NCI-H1092 (cell line): ENCODE results near the gene CEP76.

Experiments used
- DNase-seq: peaks from one replicate; lab custom pipeline; 2025; lab: John Stamatoyannopoulos, UW

Gene CEP76

DNA sequence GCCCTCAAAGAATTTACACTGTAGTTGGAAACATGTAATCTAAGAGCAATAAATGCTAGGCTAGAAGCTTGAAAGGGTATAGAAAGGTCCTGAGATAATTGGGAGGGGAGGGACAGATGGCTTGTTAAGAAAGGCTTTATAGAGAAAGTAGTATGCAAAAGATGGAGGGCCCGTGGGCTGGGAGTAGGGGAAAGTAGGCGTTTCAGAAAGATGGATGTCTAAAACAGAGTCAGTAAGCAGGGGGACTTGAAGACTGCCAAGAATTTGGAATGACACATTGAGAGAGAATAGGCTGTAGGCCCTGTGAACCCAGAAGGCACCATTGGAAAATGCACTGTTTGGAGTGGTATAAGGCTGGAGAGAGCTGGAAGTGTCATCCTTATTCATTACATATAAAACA lies 1.1 kb upstream of the CEP76 start:
- DNase-seq, result no peak

GRCh38 chr18:12703096-12703567 lies 609 bp upstream of the CEP76 start:
- no peak for DNase-seq

GRCh38 chr18:12701161-12701560 lies 1.4 kb downstream of the CEP76 start:
- DNase-seq, result no peak

- no peak for DNase-seq
Measured at GRCh38 chr18:12699747-12700146, 2.8 kb downstream of the CEP76 start.

- DNase-seq, result no peak
Measured at GRCh38 chr18:12694032-12694431, 8.5 kb downstream of the CEP76 start.

DNA sequence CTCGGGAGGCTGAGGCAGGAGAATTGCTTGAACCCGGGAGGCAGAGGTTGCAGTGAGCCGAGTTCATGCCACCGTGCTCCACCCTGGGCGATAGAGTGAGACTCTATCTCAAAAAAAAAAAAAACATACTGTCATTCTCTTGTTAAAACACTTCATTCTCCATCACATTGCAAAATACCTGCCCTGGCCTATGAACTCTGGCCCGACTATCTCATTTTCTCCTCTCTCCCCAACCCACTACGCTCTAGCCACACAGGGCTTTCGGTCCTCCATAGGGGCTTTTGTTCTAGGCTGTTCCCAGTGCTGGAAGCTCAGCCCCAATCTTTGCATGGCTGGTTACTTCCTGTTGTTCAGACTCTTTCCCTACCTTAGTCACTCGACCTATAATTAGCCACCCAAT lies 10.3 kb downstream of the CEP76 start:
- no peak for DNase-seq

GRCh38 chr18:12689256-12689850 lies 13.2 kb downstream of the CEP76 start:
- DNase-seq, result no peak

GRCh38 chr18:12686100-12686499 lies 16.4 kb downstream of the CEP76 start:
- no peak for DNase-seq

GRCh38 chr18:12679183-12679786 lies 23.2 kb downstream of the CEP76 start:
- no peak for DNase-seq

GRCh38 chr18:12668041-12668440 lies 34.5 kb downstream of the CEP76 start:
- no peak for DNase-seq

- no peak for DNase-seq
Measured at GRCh38 chr18:12659904-12660605, 42.5 kb downstream of the CEP76 start.

DNA sequence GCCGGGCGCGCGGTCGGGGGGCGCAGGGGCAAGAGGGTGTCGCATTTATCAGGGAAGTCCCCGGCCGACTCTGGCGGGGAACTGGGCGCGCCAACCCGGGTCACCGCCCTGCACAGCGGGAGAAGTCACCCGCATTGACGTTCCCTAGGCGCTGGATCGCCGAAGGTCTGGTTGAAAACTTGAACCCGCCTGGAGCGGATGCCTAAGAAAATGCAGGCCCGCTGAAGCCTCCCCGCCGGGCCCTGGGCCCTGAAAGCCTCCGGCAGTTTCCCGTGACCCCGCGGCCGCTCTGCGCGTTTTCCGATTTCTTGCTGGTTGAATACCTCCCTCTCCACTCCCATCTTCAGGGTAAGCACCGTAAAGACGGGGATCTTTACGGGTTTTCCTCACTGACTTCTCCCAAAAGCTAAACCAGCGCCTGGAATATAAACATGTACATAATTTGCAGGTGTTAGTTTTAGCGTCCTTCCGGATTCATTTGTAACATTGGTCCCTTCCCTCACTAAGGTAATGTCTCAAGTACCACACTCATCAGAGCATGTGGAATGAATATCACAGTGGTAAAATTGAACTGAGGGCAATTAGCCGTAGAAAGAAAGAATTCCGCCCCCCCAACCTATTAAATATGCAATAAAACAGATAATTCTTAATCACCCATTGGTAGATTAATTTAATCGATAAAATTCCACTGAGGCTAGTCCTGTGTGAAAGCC lies 43.9 kb downstream of the CEP76 start:
- DNase-seq, result no peak

- DNase-seq, result no peak
Measured at GRCh38 chr18:12657684-12658425, 44.7 kb downstream of the CEP76 start, which contains the start of gene SPIRE1. Gene SPIRE1, minus strand, starts transcription at chr18:12658107. Its CDS starts 241 bp downstream, at chr18:12657866.

DNA sequence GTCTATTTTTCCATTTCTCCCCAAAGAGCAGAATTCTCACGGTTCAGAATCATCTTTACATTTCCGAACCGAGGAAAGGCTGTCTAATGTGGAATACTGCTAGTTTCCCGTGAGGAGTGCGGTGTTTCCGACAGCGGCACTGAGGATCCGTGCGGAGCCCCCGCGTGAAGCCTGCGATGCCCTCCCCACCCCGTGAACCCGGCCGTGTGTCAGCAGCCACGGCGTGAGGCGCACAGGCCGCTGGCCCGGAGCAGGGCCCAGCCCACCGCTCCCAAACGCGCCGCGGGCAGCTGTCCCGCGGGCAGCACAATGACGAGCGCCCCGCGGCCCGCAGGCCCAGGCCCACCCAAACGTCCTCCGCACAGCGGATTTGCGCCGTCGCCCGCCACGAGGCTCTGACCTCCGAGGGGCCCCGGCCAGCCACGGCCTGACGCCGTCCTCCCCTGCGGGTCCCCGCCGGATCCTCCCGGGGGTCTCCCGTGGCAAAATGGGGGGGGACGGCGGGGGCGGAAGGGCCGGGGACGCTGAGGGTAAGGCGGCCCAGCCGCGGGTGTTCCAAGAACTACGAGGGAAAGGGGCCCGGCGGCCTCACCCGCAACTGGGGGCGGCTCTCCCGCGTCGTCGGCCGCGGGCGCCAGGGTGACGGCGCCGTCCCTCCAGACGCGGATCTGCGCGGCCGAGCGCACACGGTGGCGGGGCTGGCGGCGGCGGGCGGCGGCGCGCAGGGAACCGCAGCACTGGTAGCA lies 45.4 kb downstream of the CEP76 start:
- DNase-seq, result no peak

- no peak for DNase-seq
Measured at GRCh38 chr18:12656605-12656937, 46.0 kb downstream of the CEP76 start.

DNA sequence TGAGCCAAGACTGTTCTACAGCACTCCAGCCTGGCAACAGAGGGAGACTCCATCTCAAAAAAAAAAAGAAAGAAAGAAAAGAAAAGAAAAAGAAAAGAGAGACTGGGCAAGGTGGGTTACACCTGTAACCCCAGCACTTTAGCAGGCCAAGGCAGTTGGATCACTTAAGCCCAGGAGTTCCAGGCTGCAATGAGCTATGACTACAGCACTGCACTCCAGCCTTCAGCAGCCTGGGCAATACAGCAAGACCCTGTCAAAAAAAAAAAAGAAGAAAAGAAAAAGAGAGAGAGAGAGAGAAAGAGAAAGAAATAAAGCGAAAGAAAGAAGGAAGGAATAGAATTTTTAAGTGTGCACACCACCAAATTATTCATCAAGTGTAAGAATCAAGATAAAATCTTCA lies 47.6 kb downstream of the CEP76 start:
- no peak for DNase-seq

GRCh38 chr18:12652861-12653401 lies 49.6 kb downstream of the CEP76 start:
- DNase-seq, result no peak

DNA sequence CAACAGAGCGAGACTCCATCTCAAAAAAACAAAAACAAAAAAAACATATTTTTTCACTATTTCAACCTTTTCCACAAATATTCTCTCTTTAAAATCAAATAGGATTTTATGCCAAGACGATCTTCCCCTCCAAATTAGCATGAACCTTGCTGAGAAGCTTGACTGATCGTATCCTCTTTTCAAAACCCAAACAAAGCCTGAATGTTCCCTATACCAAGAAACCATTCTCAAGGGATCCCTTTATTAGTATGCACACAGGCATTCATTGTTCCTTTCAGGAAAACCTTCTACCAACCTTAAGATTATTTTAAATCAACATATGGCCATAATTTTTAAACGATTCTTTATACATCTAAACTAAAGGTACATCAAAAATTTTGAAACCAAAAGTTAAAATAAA lies 50.9 kb downstream of the CEP76 start:
- DNase-seq, result no peak

- DNase-seq, result no peak
Measured at GRCh38 chr18:12647773-12648172, 54.8 kb downstream of the CEP76 start.

DNA sequence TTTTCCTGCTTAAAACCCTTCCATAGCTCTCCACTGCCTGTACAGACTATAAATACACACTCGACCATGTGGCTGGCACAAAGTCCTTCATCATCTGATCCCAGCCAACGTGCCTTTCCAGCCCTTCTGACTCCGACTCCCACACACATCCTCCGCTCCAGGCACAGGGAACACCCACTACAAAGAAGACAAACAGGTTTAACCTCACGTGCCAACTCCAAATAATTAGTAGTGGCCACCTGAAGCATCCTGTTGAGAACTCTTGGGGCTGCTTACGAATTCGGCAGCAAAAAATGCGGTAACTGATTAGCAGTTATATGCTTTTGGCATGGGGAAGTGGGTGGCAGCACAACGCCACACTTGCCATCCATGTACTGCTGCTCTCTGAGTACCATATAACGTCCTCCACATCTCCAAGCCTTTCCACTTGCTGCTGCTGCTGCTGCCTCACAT lies 56.7 kb downstream of the CEP76 start:
- no peak for DNase-seq

DNA sequence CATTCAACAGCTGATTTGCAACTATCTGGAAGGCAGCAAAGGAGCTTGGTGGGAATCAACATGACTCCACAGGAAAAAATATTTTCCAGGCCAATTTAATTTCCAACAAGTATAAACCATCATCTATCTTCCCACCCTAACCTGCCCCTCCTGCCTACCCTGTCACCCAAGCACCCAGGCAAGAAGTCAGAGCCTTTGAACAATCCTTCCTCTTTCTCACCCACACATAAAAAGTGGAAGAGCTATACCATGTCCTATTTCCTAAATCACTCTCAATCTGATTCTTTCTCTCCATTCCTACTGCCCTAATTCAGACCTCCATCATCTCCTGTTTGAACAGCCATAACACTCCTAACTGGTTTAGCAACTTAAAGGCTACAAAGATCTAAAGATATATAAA lies 57.3 kb downstream of the CEP76 start:
- no peak for DNase-seq
